ENCODE data around the gene PSMD5. TPM values are rescaled to one million over a fixed set of nuclear protein-coding genes. Genes with fewer than 3 reads are reported as not detected.

The PSMD5 gene
- total and polyA plus RNA-seq, 4 donors = 17.4 to 44.8 (median 33.0) TPM

DNA sequence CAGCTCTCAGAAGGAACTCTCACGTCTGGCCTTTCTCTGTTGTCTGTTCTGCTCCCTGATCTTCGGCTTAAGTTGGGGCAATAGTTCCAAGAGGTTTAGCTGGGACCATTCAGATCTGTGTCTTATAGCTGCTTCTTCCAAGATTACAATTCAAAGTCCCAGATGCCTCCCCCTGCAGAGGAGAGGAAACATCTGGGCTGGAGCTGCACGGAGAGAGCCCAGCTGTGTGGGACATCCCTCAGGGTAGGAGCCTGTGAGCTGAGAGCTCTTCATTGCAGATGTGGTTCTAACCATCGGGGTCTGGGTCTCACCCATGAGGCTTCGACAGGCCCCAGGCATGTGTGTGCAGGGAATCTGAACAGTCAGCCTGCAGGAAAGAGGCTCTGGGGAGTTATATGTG is 43.2 kb upstream of the PSMD5 start:
- no peaks in the 10 kb centered on the region for H3K36me3 ChIP-seq (ENCODE audit: control insufficient read depth in 1 of 2, insufficient read depth in 2 of 2, low read length in 1 of 2)
- no peak overlapping the region for H3K4me3 ChIP-seq (ENCODE audit: low read length in 2 of 2)
- DNase-seq (no peak), ATAC-seq (ENCODE audit: low FRiP score) (no peak)
- H3K27me3 ChIP-seq (ENCODE audit: control insufficient read depth in 1 of 2, insufficient read depth in 2 of 2, low read length in 1 of 2) = no peaks in the 10 kb centered on the region
- 72 to 77% methylated on average over 5 of the region's 5 CpGs for WGBS, 2 donors
- intact Hi-C loops (cut with DNase I) = no loop called here
- H3K9me3 ChIP-seq (ENCODE audit: control insufficient read depth, low read length) = no peaks in the 10 kb centered on the region
- no peaks in the 10 kb centered on the region for H3K4me1 ChIP-seq (ENCODE audit: control insufficient read depth in 1 of 2, insufficient read depth in 2 of 2, low read length in 2 of 2)
- H3K27ac ChIP-seq (ENCODE audit: low read depth in 1 of 2, low read length in 2 of 2) = no peak overlapping the region

DNA sequence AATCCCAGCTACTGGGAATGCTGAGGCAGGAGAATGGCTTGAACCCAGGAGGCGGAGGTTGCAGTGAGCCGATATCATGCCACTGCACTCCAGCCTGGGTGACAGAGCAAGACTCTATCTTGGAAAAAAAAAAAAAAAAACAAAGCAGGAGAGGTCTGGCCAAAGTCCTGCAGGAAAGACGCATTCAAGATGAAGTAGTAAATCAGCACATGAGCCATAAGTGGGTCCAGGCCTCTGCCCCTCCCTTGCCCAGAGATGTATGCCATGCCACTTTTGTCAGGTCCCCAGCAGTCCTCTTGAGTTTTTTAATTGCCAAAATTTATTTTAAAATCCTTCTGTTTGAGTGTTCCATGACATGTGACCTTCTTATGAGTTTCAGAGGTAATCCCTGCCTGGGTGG is 42.7 kb upstream of the PSMD5 start:
- H3K27me3 ChIP-seq (ENCODE audit: control insufficient read depth in 1 of 2, insufficient read depth in 2 of 2, low read length in 1 of 2) = no peaks in the 10 kb centered on the region
- DNase-seq (no peak), ATAC-seq (ENCODE audit: low FRiP score) (no peak)
- no peak overlapping the region for H3K27ac ChIP-seq (ENCODE audit: low read depth in 1 of 2, low read length in 2 of 2)
- 28 to 46% methylated on average over 3 of the region's 3 CpGs for WGBS, 2 donors
- no peaks in the 10 kb centered on the region for H3K9me3 ChIP-seq (ENCODE audit: control insufficient read depth, low read length)
- H3K4me1 ChIP-seq (ENCODE audit: control insufficient read depth in 1 of 2, insufficient read depth in 2 of 2, low read length in 2 of 2) = no peaks in the 10 kb centered on the region
- intact Hi-C loops (cut with DNase I) = no loop called here
- no peaks in the 10 kb centered on the region for H3K36me3 ChIP-seq (ENCODE audit: control insufficient read depth in 1 of 2, insufficient read depth in 2 of 2, low read length in 1 of 2)
- H3K4me3 ChIP-seq (ENCODE audit: low read length in 2 of 2) = no peak overlapping the region

DNA sequence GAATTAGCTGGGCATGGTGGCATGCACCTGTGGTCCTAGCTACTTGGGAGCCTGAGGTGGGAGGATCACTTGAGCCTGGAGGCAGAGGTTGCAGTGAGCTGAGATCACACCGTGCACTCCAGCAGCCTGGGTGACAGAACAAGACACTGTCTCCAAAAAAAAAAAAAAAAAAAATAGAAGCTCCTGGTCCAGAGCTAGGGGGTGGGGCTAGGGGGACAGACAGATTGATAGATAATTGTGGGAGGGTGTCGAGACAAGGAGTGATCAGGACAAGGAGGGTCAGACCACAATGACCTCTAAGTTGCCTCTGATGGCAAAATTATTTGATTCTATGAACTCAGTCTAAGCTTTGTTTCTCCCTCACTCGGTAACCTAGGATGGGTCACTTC is 40.9 kb upstream of the PSMD5 start:
- ATAC-seq (ENCODE audit: low FRiP score) = no peak
- intact Hi-C loops (cut with DNase I) = no loop called here
- WGBS, 2 donors = 86 to 91% methylated on average over 3 of the region's 3 CpGs

DNA sequence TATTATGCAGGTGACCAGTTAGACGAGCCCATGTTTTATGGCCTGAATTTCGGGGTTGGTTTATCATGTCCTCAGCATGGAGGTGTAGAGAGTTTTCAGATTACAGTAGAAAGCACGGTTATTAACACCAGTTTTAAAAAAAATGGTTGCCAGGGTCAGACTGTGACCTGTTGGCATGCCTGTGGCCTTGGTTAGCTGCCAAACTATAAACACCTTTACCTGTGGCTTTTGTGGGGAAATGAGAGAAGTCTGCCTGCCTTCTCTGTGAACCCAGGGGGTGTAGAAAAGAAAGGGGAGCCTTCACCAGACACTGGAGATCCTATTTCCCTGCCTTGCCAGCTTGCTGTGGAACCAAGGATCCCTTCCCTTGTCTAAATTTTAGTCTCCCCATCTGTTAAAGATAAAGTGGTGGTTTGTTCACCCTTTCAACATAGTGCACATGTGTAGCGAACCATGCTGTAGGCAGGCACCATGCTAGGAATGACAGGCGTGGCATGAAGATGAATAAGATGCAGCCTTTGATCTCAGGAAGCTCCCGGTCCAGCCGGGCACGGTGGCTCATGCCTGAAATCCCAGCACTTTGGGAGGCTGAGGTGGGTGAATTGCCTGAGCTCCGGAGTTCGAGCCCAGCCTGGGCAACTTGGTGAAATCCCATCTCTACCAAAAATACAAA is 40.3 kb upstream of the PSMD5 start:
- Histone ChIP-seq H3K27ac (ENCODE audit: low read depth in 1 of 2, low read length in 2 of 2) (no peak overlapping the region), H3K36me3 (ENCODE audit: control insufficient read depth in 1 of 2, insufficient read depth in 2 of 2, low read length in 1 of 2) (no peaks in the 10 kb centered on the region), H3K4me3 (ENCODE audit: low read length in 2 of 2) (no peak overlapping the region), H3K9me3 (ENCODE audit: control insufficient read depth, low read length) (no peaks in the 10 kb centered on the region), H3K4me1 (ENCODE audit: control insufficient read depth in 1 of 2, insufficient read depth in 2 of 2, low read length in 2 of 2) (no peaks in the 10 kb centered on the region), H3K27me3 (ENCODE audit: control insufficient read depth in 1 of 2, insufficient read depth in 2 of 2, low read length in 1 of 2) (no peaks in the 10 kb centered on the region)
- DNase-seq (no peak), ATAC-seq (ENCODE audit: low FRiP score) (no peak)
- intact Hi-C loops (cut with DNase I) = no loop called here
- 89 to 90% methylated on average over 10 of the region's 10 CpGs for WGBS, 2 donors

More for the DNA sequence above, 40.9 kb upstream of the PSMD5 start:
- Histone ChIP-seq H3K36me3 (ENCODE audit: control insufficient read depth in 1 of 2, insufficient read depth in 2 of 2, low read length in 1 of 2) (no peaks in the 10 kb centered on the region), H3K4me1 (ENCODE audit: control insufficient read depth in 1 of 2, insufficient read depth in 2 of 2, low read length in 2 of 2) (no peaks in the 10 kb centered on the region), H3K4me3 (ENCODE audit: low read length in 2 of 2) (no peak overlapping the region), H3K27ac (ENCODE audit: low read depth in 1 of 2, low read length in 2 of 2) (no peak overlapping the region), H3K27me3 (ENCODE audit: control insufficient read depth in 1 of 2, insufficient read depth in 2 of 2, low read length in 1 of 2) (no peaks in the 10 kb centered on the region), H3K9me3 (ENCODE audit: control insufficient read depth, low read length) (no peaks in the 10 kb centered on the region)
- no peak for DNase-seq

DNA sequence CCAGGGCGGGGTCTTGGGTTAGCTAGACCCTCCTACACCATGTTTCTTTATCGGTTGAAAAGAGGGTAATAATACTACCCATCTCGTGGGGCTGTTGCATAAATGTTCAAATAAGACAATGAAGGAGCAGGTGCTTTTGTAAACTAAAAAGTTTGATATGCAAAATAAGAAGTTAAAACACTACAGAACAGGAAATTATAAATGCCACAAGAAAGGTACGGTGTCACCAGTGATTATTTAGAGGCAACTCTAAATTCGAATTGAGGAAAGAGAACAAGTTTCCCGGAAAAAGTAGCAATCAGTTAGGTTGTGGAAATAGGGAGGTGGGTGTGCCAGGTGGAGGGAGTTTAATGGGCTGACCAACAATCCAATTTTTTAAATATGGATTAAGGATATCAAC is 36.7 kb upstream of the PSMD5 start:
- intact Hi-C loops (cut with DNase I) = loop anchor here in 1 of 2 donors (5.0 kb wide), 1 partner anchor 58 kb away; no protein-coding TSS in a partner anchor
- Histone ChIP-seq H3K9me3 (ENCODE audit: control insufficient read depth, low read length) (no peaks in the 10 kb centered on the region), H3K27me3 (ENCODE audit: control insufficient read depth in 1 of 2, insufficient read depth in 2 of 2, low read length in 1 of 2) (no peaks in the 10 kb centered on the region), H3K27ac (ENCODE audit: low read depth in 1 of 2, low read length in 2 of 2) (no peak overlapping the region), H3K36me3 (ENCODE audit: control insufficient read depth in 1 of 2, insufficient read depth in 2 of 2, low read length in 1 of 2) (no peaks in the 10 kb centered on the region), H3K4me3 (ENCODE audit: low read length in 2 of 2) (no peak overlapping the region), H3K4me1 (ENCODE audit: control insufficient read depth in 1 of 2, insufficient read depth in 2 of 2, low read length in 2 of 2) (no peaks in the 10 kb centered on the region)
- DNase-seq (no peak), ATAC-seq (ENCODE audit: low FRiP score) (no peak)
- WGBS, 2 donors = 84 to 86% methylated on average over 6 of the region's 6 CpGs

DNA sequence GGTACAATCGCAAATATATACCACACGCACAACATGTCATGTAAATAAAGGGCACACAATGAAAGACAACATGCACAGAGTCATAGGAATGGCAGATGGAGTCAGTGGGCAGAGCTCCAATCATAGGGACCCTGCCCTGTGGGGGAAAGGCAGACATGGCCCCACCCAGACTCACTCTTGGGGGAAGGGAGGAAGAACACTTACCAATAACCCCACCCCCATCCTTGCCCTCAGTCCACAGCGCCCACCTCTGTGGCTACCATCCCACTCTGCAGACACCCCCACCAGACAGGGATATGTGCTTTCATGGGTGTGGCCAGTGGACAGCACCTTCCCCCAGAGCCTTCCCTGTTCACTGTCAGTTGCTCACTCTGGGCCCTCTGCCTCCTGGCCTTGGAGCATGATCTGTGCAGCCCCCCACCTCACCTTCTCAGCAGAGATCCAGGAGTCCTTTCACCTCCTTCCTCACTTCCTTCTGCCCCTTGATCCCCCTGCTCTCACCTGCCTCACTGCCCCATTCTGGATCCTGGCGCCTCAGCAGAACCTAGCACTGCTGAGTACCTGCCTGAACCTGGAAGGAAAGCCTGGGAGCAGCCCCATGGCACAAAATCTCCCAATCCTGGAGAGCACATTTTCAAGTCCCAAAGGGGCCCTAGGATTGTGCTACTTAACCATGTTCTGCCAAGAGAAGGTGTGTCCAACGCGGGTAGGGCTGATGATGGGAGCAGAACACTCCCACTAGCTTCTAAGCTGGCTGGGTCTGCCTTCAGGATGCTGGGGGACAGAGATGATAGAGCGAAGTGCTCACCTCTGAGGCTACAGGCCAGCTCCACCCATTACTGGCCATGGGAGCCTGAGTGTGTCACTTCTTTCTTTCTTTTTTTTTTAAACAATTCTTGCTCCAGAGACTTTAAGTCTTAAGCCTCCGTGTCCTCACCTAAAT is 35.7 kb upstream of the PSMD5 start:
- H3K36me3 ChIP-seq (ENCODE audit: control insufficient read depth in 1 of 2, insufficient read depth in 2 of 2, low read length in 1 of 2) = peaks cover 0 to 3% of the 10 kb centered on the region in 2 donors
- no peak for DNase-seq
- no peak overlapping the region for H3K27ac ChIP-seq (ENCODE audit: low read depth in 1 of 2, low read length in 2 of 2)
- H3K27me3 ChIP-seq (ENCODE audit: control insufficient read depth in 1 of 2, insufficient read depth in 2 of 2, low read length in 1 of 2) = no peaks in the 10 kb centered on the region
- ATAC-seq (ENCODE audit: low FRiP score) = no peak
- H3K4me3 ChIP-seq (ENCODE audit: low read length in 2 of 2) = no peak overlapping the region
- WGBS, 2 donors = 77 to 80% methylated on average over 8 of the region's 8 CpGs
- intact Hi-C loops (cut with DNase I) = loop anchor here in 1 of 2 donors (5.0 kb wide), 1 partner anchor 59 kb away; no protein-coding TSS in a partner anchor
- H3K4me1 ChIP-seq (ENCODE audit: control insufficient read depth in 1 of 2, insufficient read depth in 2 of 2, low read length in 2 of 2) = no peaks in the 10 kb centered on the region
- H3K9me3 ChIP-seq (ENCODE audit: control insufficient read depth, low read length) = no peaks in the 10 kb centered on the region

DNA sequence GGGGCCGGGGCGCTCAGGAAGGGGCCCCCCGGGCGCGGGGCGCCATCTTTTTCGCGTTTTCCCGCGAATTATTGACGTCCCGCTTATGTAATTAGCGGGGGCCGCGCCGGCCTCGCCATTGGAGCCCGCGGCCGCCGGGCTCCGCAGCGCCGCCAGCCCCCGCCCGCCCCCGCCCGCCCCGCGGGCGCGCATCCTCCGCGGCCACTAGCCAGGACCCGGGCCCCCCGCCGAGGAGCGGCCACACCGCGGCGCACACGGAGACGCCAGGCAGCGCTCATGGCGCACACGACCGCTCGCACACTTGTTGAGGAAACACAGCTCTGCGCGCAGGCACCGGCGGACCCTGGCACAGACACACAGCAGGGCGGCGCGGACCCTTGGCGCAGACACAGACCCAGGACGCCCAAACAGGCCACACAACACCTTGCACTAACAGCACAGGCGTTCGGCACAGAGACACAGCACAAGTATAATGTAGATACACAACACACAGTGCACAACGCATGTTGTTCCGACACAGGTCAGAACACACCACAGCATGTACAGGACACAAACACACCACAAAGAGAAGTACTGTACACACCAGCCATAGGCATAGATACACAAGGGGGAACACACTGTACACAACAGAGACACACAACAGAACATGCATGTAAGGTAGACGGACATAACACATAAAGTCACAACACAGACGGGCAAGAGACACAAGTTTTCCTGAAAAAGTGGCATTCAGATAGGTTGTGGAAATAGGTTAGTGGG is 34.7 kb upstream of the PSMD5 start:
- Histone ChIP-seq H3K36me3 (ENCODE audit: control insufficient read depth in 1 of 2, insufficient read depth in 2 of 2, low read length in 1 of 2) (peaks cover 0 to 6% of the 10 kb centered on the region in 2 donors), H3K27me3 (ENCODE audit: control insufficient read depth in 1 of 2, insufficient read depth in 2 of 2, low read length in 1 of 2) (no peaks in the 10 kb centered on the region), H3K4me1 (ENCODE audit: control insufficient read depth in 1 of 2, insufficient read depth in 2 of 2, low read length in 2 of 2) (no peaks in the 10 kb centered on the region), H3K4me3 (ENCODE audit: low read length in 2 of 2) (peak overlapping the region; percentile 68 to 92), H3K9me3 (ENCODE audit: control insufficient read depth, low read length) (no peaks in the 10 kb centered on the region), H3K27ac (ENCODE audit: low read depth in 1 of 2, low read length in 2 of 2) (peak overlapping the region; percentile 51 to 95)
- intact Hi-C loops (cut with DNase I) = loop anchor here (2.0 to 5.0 kb wide), 2 partner anchors 57 to 60 kb away; no protein-coding TSS in a partner anchor
- WGBS, 2 donors = 1% methylated on average over 55 to 63 of the region's 63 CpGs
- DNase-seq (peak; percentile 79 to 88), ATAC-seq (ENCODE audit: low FRiP score) (peak; percentile 61)

DNA sequence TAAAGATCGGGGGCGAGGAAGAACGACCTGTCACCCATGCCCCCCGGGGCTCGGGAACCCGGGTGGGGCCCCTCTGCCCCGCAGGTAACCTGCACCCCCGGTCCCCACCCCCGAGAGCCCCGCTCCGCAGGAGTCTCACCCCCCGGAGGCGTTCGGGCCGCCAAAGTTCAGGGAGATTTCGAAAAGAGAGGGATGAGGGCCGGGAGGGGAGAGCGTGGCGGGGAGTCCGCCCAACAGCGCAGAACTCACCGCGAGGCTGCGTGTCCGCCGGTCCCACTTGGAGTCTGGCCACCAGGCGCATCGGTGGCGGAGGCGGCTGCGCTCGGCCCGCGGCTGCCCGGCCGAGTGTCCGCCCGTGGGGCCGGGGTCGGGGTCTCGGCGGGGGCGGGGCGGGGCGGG is 34.1 kb upstream of the PSMD5 start, which contains the start of gene PHF19:
PHF19 (minus strand) TSS at position 347 of the 399 bp plus-strand sequence. CDS start 2,447 bp downstream, outside the sequence.
- no peaks in the 10 kb centered on the region for H3K27me3 ChIP-seq (ENCODE audit: control insufficient read depth in 1 of 2, insufficient read depth in 2 of 2, low read length in 1 of 2)
- peak; percentile 50 for ATAC-seq (ENCODE audit: low FRiP score)
- peak within 1 kb of the TSS; percentile 68 to 92 for H3K4me3 ChIP-seq (ENCODE audit: low read length in 2 of 2)
- WGBS, 2 donors = 0 to 1% methylated on average over 37 to 45 of the region's 45 CpGs
- intact Hi-C loops (cut with DNase I) = loop anchor here (2.0 to 5.0 kb wide), 2 partner anchors 58 to 60 kb away; no protein-coding TSS in a partner anchor
- no peaks in the 10 kb centered on the region for H3K4me1 ChIP-seq (ENCODE audit: control insufficient read depth in 1 of 2, insufficient read depth in 2 of 2, low read length in 2 of 2)
- peaks cover 0 to 6% of the 10 kb centered on the region in 2 donors for H3K36me3 ChIP-seq (ENCODE audit: control insufficient read depth in 1 of 2, insufficient read depth in 2 of 2, low read length in 1 of 2)
- no peaks in the 10 kb centered on the region for H3K9me3 ChIP-seq (ENCODE audit: control insufficient read depth, low read length)
- peak within 1 kb of the TSS; percentile 68 to 95 for H3K27ac ChIP-seq (ENCODE audit: low read depth in 1 of 2, low read length in 2 of 2)
- peak; percentile 70 to 85 for DNase-seq

Data from aorta (tissue), 5 donors.